ENCODE results near the gene CDH23. TPM values are rescaled to one million over a fixed set of nuclear protein-coding genes. Genes with fewer than 3 reads are reported as not detected.

The CDH23 gene
- total and polyA plus RNA-seq, 8 donors: 1.8 to 22.8 (median 3.0) TPM

DNA sequence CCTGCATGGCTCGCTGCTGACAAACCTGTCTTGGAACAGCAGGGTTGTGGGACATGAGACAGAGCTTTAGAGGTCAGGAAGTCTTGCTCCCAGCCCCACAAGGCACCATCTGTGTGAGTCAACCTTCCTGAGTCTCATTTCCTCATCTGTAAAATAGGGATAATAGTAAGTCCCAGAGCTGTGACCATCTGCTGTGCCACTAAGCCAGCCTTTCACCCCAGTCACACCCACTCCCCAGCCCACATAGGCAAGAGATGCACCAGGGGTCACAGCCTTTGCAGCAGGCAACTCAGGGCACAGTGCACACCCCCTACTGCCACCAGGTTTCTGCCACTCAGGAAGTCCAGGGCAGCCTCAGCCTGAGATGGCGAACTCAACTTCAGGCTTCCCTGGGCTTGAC, 29.4 kb upstream of the CDH23 start:
- peak; percentile 59 for ATAC-seq
- TF ChIP-seq, protein P1, sequence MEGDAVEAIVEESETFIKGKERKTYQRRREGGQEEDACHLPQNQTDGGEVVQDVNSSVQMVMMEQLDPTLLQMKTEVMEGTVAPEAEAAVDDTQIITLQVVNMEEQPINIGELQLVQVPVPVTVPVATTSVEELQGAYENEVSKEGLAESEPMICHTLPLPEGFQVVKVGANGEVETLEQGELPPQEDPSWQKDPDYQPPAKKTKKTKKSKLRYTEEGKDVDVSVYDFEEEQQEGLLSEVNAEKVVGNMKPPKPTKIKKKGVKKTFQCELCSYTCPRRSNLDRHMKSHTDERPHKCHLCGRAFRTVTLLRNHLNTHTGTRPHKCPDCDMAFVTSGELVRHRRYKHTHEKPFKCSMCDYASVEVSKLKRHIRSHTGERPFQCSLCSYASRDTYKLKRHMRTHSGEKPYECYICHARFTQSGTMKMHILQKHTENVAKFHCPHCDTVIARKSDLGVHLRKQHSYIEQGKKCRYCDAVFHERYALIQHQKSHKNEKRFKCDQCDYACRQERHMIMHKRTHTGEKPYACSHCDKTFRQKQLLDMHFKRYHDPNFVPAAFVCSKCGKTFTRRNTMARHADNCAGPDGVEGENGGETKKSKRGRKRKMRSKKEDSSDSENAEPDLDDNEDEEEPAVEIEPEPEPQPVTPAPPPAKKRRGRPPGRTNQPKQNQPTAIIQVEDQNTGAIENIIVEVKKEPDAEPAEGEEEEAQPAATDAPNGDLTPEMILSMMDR (IDR thresholded peaks at IDR 0.05): no peak
- no peaks in the 10 kb centered on the region for H3K27me3 ChIP-seq
- peaks cover 0 to 35% of the 10 kb centered on the region in 2 donors for H3K4me1 ChIP-seq
- H3K36me3 ChIP-seq: peaks cover 0 to 9% of the 10 kb centered on the region in 2 donors
- H3K4me3 ChIP-seq: no peak overlapping the region
- no peaks in the 10 kb centered on the region for H3K9me3 ChIP-seq
- intact Hi-C loops (cut with DNase I): no loop called here
- H3K27ac ChIP-seq: peak overlapping the region in 1 of 2 donors; percentile 13
- peak in 1 of 4 donors; percentile 56 for DNase-seq

DNA sequence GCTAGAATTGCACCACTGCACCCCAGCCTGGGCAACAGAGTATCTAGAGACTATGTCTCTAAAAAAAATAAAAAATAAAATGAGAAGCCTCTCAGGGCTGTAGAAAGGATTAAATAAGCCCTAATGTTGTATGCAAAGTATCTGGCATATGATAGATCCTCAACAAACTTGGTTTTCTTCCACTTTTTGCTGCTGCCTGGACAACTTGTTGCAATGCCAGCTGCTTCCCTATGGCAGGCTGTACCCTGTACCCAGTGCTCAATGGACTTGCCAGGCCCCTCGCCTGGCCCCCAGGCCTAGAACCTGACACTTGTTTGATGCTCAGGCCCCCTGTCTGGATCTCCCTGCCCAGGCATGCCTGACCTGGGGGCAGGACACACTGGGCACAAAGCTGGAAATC, 28.5 kb upstream of the CDH23 start:
- H3K4me3 ChIP-seq: no peak overlapping the region
- peaks cover 0 to under 1% of the 10 kb centered on the region in 2 donors for H3K36me3 ChIP-seq
- DNase-seq (no peak), ATAC-seq (no peak)
- intact Hi-C loops (cut with DNase I): no loop called here
- peaks cover 0 to 44% of the 10 kb centered on the region in 2 donors for H3K4me1 ChIP-seq
- H3K27ac ChIP-seq: no peak overlapping the region
- TF ChIP-seq, protein P1 (IDR thresholded peaks at IDR 0.05): no peak
- no peaks in the 10 kb centered on the region for H3K27me3 ChIP-seq
- no peaks in the 10 kb centered on the region for H3K9me3 ChIP-seq

DNA sequence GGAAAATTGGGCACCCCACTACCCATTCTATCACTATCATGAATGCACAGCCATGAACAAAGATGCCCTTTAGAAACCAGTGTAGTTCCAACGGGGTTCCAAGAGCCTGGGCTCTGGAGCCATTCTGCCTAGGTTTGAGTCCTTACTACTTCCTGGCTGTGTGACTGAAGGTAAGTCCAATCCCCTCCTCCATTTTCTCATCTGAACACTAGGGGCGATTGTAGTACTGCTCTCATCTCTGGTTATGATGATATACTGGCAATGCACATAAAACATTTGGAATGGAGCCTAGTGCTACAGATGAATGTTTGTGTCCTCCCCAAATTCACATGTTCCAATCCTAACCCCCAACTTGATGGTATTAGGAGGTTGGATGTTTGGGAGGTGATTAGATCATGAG, 28.1 kb upstream of the CDH23 start:
- Histone ChIP-seq H3K9me3 (no peaks in the 10 kb centered on the region), H3K36me3 (no peaks in the 10 kb centered on the region), H3K27me3 (no peaks in the 10 kb centered on the region), H3K4me3 (no peak overlapping the region), H3K27ac (no peak overlapping the region), H3K4me1 (peaks cover 0 to 47% of the 10 kb centered on the region in 2 donors)
- DNase-seq: no peak
- no peak for ATAC-seq
- intact Hi-C loops (cut with DNase I): no loop called here
- TF ChIP-seq, protein P1 (IDR thresholded peaks at IDR 0.05): no peak

DNA sequence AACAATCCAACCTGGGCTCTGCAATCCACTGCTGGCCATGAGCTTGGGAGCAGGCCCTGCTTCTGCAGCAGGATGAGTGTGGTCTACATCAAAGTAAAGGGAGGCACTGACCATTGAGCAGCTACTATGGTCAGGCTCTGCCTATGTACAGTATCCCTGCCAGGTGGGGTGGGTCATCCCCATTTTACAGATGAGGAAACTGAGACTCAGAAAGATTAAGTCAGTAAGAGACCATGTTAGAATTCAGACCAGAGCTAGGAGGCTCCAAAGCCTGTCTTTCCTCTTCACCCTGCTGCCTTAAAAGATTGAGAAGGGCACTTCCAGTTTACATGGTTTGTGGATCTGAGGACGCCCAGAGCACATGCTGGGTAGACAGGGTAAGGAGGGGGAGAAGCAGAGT, 27.1 kb upstream of the CDH23 start:
- TF ChIP-seq, protein P1 (IDR thresholded peaks at IDR 0.05): no peak
- Histone ChIP-seq H3K36me3 (no peaks in the 10 kb centered on the region), H3K27me3 (no peaks in the 10 kb centered on the region), H3K9me3 (no peaks in the 10 kb centered on the region), H3K4me1 (peaks cover 0 to 39% of the 10 kb centered on the region in 2 donors), H3K27ac (no peak overlapping the region), H3K4me3 (no peak overlapping the region)
- DNase-seq (no peak), ATAC-seq (no peak)
- intact Hi-C loops (cut with DNase I): no loop called here

DNA sequence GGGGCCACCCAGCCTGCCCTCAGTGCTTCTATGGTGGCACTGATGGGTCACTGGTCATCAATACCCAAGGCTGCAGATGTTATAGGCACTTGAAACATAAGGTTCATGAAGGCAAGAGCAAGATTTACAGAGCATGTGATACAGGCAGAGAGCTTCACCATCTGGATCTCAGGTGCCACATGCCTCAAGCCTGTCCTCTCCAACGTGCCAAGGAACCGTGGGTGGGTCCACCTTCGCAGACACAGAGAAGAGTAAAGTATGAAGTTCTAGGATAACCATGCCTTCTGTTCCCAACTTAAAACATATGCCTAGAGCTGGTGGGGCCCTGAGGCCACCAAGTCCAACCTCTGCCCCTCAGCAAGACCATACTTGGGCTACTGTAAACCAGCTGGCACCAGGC, 26.7 kb upstream of the CDH23 start:
- Histone ChIP-seq H3K36me3 (no peaks in the 10 kb centered on the region), H3K27ac (no peak overlapping the region), H3K4me3 (no peak overlapping the region), H3K27me3 (no peaks in the 10 kb centered on the region), H3K4me1 (peaks cover 0 to 35% of the 10 kb centered on the region in 2 donors), H3K9me3 (no peaks in the 10 kb centered on the region)
- DNase-seq (no peak), ATAC-seq (no peak)
- TF ChIP-seq, protein P1 (IDR thresholded peaks at IDR 0.05): no peak
- intact Hi-C loops (cut with DNase I): no loop called here
